Activated CD4-positive, alpha-beta T cell treated with anti-CD3 and anti-CD28 coated beads, Interleukin-2, Interleukin-6, amounts not matched to agents 100 ng/mL and 50 ng/mL, durations not matched to agents 16 hours and 8 hours (primary cell): ENCODE data around the gene ENAM.

ENCODE experiments used
- DNase-seq: peaks from one replicate; pipeline ENCODE4 v3.0.0-alpha.2; 2020

Gene ENAM

GRCh38 chr4:70628444-70628843 is at the start of gene ENAM:
ENAM (plus strand) TSS chr4:70628744; CDS start chr4:70629501, 757 bp downstream.
- DNase-seq: no peak

- no peak for DNase-seq
Measured at GRCh38 chr4:70581980-70582379, 46.6 kb upstream of the ENAM start.

GRCh38 chr4:70583952-70584834 is 44.4 kb upstream of the ENAM start:
- no peak for DNase-seq

GRCh38 chr4:70586841-70587240 is 41.7 kb upstream of the ENAM start:
- no peak for DNase-seq

- DNase-seq: no peak
Measured at GRCh38 chr4:70589785-70590184, 38.8 kb upstream of the ENAM start.

GRCh38 chr4:70591955-70592582 is 36.5 kb upstream of the ENAM start, which contains the start of gene AMBN:
AMBN (plus strand) TSS chr4:70592256; CDS start chr4:70592359, 103 bp downstream.
- no peak for DNase-seq

- DNase-seq: no peak
Measured at GRCh38 chr4:70594196-70594595, 34.3 kb upstream of the ENAM start.

- no peak for DNase-seq
Measured at GRCh38 chr4:70600305-70600704, 28.2 kb upstream of the ENAM start.

- no peak for DNase-seq
Measured at GRCh38 chr4:70600977-70601376, 27.6 kb upstream of the ENAM start.

GRCh38 chr4:70601422-70602039 is 27.0 kb upstream of the ENAM start:
- DNase-seq: peak; percentile 73

GRCh38 chr4:70603856-70604255 is 24.7 kb upstream of the ENAM start:
- no peak for DNase-seq

- no peak for DNase-seq
Measured at GRCh38 chr4:70606459-70606858, 22.1 kb upstream of the ENAM start.

- no peak for DNase-seq
Measured at GRCh38 chr4:70607334-70607853, 21.1 kb upstream of the ENAM start.

GRCh38 chr4:70608324-70608723 is 20.2 kb upstream of the ENAM start:
- DNase-seq: no peak

- DNase-seq: no peak
Measured at GRCh38 chr4:70613306-70614183, 15.0 kb upstream of the ENAM start.

- no peak for DNase-seq
Measured at GRCh38 chr4:70614184-70614555, 14.4 kb upstream of the ENAM start.

- DNase-seq: no peak
Measured at GRCh38 chr4:70619288-70619687, 9.3 kb upstream of the ENAM start.

- DNase-seq: no peak
Measured at GRCh38 chr4:70619778-70620177, 8.8 kb upstream of the ENAM start.

GRCh38 chr4:70623323-70623722 is 5.2 kb upstream of the ENAM start:
- DNase-seq: no peak

GRCh38 chr4:70624226-70624793 is 4.2 kb upstream of the ENAM start:
- DNase-seq: no peak

- DNase-seq: no peak
Measured at GRCh38 chr4:70627620-70628019, 924 bp upstream of the ENAM start.

- DNase-seq: peak; percentile 11
Measured at GRCh38 chr4:70629469-70630090, 1.0 kb downstream of the ENAM start.
